IMR-90 (cell line): ENCODE results near the gene SEL1L2. TPM values are rescaled to one million over a fixed set of nuclear protein-coding genes. Genes with fewer than 3 reads are reported as not detected.

Source experiments
- ATAC-seq: fragments of 200-7000 bp; cut with Tn5 transposase; 2 replicates; pipeline ENCODE4 v1.9.1; 2020; ENCODE audit warnings: low read depth, mild to moderate bottlenecking, moderate library complexity
- BruUV-seq: library from RNA; stranded (reverse); fragments of 400-500 nt; replicated peaks from 2 replicates; lab custom pipeline; 2021; lab: Mats Ljungman, UMichigan
- CTCF ChIA-PET: fragments of 300-600 bp; formaldehyde crosslinking; extraction: SDS; loops from one replicate; lab custom pipeline; 2021; ENCODE audit warnings: antibody characterized with exemption; lab: Yijun Ruan, JAX
- POLR2A ChIA-PET: fragments of 300-600 bp; sonication (Branson Sonifier 250); formaldehyde crosslinking; loops from one replicate; lab custom pipeline; 2022; ENCODE audit warnings: antibody characterized with exemption; ENCODE audit not compliant: unreplicated experiment; lab: Charles Lee
- DNase-seq: peaks from one replicate; pipeline ENCODE4 v3.0.0; 2013
- H2AFZ ChIP-seq: replicated peaks from 2 replicates; pipeline ENCODE3; 2013; ENCODE audit warnings: low read length, mild to moderate bottlenecking; ENCODE audit not compliant: poor library complexity
- H2AK5ac ChIP-seq: 2 replicates; pipeline ENCODE4 v1.6.1; 2013; ENCODE audit warnings: low read depth, low read length, inconsistent platforms
- H2AK9ac ChIP-seq: replicated peaks from 2 replicates; pipeline ENCODE3; 2013; ENCODE audit warnings: mild to moderate bottlenecking, low read depth, low read length, moderate library complexity; ENCODE audit not compliant: poor library complexity
- H2BK120ac ChIP-seq: 2 replicates; pipeline ENCODE4 v1.6.1; 2013; ENCODE audit warnings: low read depth, low read length, inconsistent platforms
- H2BK15ac ChIP-seq: 3 replicates; pipeline ENCODE4 v1.6.1; 2013; ENCODE audit warnings: low read depth, low read length, inconsistent platforms
- H2BK20ac ChIP-seq: 2 replicates; pipeline ENCODE4 v1.6.1; 2013; ENCODE audit warnings: low read depth, mild to moderate bottlenecking, inconsistent platforms, low read length, moderate library complexity
- H2BK5ac ChIP-seq: 2 replicates; pipeline ENCODE4 v1.6.1; 2013; ENCODE audit warnings: mild to moderate bottlenecking, low read depth, low read length, inconsistent platforms; ENCODE audit not compliant: poor library complexity, severe bottlenecking
- H3K14ac ChIP-seq: replicated peaks from 2 replicates; pipeline ENCODE4 v1.6.1; 2013; ENCODE audit warnings: low read depth, low read length, inconsistent platforms
- H3K18ac ChIP-seq: 2 replicates; pipeline ENCODE4 v1.6.1; 2013; ENCODE audit warnings: low read depth, low read length, control low read depth
- H3K23ac ChIP-seq: 2 replicates; pipeline ENCODE4 v1.6.1; 2013; ENCODE audit warnings: low read depth, low read length, inconsistent platforms
- H3K27ac ChIP-seq: 2 replicates; pipeline ENCODE4 v1.5.1; 2013; ENCODE audit warnings: mild to moderate bottlenecking, control low read depth, low read length; ENCODE audit not compliant: insufficient read depth
- H3K27me3 ChIP-seq: 2 replicates; pipeline ENCODE4 v1.6.1; 2013; ENCODE audit warnings: low read length; ENCODE audit not compliant: control insufficient read depth, insufficient read depth
- H3K36me3 ChIP-seq: 2 replicates; pipeline ENCODE4 v1.6.1; 2013; ENCODE audit warnings: low read length, mixed read lengths; ENCODE audit not compliant: control insufficient read depth, insufficient read depth
- H3K4ac ChIP-seq: 2 replicates; pipeline ENCODE4 v1.6.1; 2013; ENCODE audit warnings: low read depth, low read length, inconsistent platforms
- H3K4me1 ChIP-seq: 2 replicates; pipeline ENCODE4 v1.6.1; 2013; ENCODE audit warnings: low read length, mixed read lengths; ENCODE audit not compliant: control insufficient read depth, insufficient read depth
- H3K4me2 ChIP-seq: 2 replicates; pipeline ENCODE4 v1.6.1; 2013; ENCODE audit warnings: low read depth, mild to moderate bottlenecking, control low read depth, low read length, moderate library complexity
- H3K4me3 ChIP-seq: 2 replicates; pipeline ENCODE4 v1.5.1; 2013; ENCODE audit warnings: low read depth, mild to moderate bottlenecking, control low read depth, low read length, moderate library complexity; ENCODE audit not compliant: insufficient read depth
- H3K56ac ChIP-seq: 2 replicates; pipeline ENCODE4 v1.6.1; 2013; ENCODE audit warnings: low read length, inconsistent platforms; ENCODE audit not compliant: insufficient read depth; ENCODE audit errors: extremely low read depth
- H3K79me1 ChIP-seq, 2 experiments: 2 replicates each; pipeline ENCODE4 v1.6.1; 2013; ENCODE audit warnings: low read length in 2 of 2, inconsistent platforms in 1 of 2, low read depth in 1 of 2
- H3K9ac ChIP-seq: 2 replicates; pipeline ENCODE4 v1.6.1; 2013; ENCODE audit warnings: low read depth, low read length, control low read depth
- H3K9me1 ChIP-seq: 2 replicates; pipeline ENCODE4 v1.6.1; 2013; ENCODE audit warnings: low read length, inconsistent platforms; ENCODE audit not compliant: insufficient read depth
- H3K9me3 ChIP-seq: 2 replicates; pipeline ENCODE4 v1.6.1; 2013; ENCODE audit warnings: low read length; ENCODE audit not compliant: control insufficient read depth, insufficient read depth
- H4K20me1 ChIP-seq: 2 replicates; pipeline ENCODE4 v1.6.1; 2013; ENCODE audit warnings: low read length, inconsistent platforms; ENCODE audit not compliant: insufficient read depth
- H4K5ac ChIP-seq: 2 replicates; pipeline ENCODE4 v1.6.1; 2013; ENCODE audit warnings: mild to moderate bottlenecking, low read depth, low read length, control low read depth
- H4K8ac ChIP-seq, 2 experiments: 2 replicates each; pipeline ENCODE4 v1.6.1; 2013; ENCODE audit warnings: low read depth in 2 of 2, low read length in 2 of 2, control low read depth in 1 of 2, inconsistent platforms in 1 of 2
- H4K91ac ChIP-seq: 2 replicates; pipeline ENCODE4 v1.6.1; 2013; ENCODE audit warnings: low read depth, low read length, inconsistent platforms; ENCODE audit not compliant: insufficient read depth
- BHLHE40 ChIP-seq: fragments of 150-350 bp; IDR thresholded peaks from 2 replicates; pipeline ENCODE4 v1.6.1; 2016; ENCODE audit warnings: mild to moderate bottlenecking, low read depth, low read length
- CEBPB ChIP-seq: IDR thresholded peaks from 2 replicates; pipeline ENCODE4 v1.6.1; 2012; ENCODE audit warnings: low read depth, low read length, improper control_type of control experiment
- FOS ChIP-seq: fragments of 150-350 bp; IDR thresholded peaks from 2 replicates; pipeline ENCODE4 v1.6.1; 2016; ENCODE audit warnings: low read depth, low read length
- MAFK ChIP-seq: IDR thresholded peaks from 2 replicates; pipeline ENCODE4 v1.6.1; 2012; ENCODE audit warnings: low read depth, low read length, improper control_type of control experiment
- NFE2L2 ChIP-seq: fragments of 150-350 bp; IDR thresholded peaks from 2 replicates; pipeline ENCODE4 v1.6.1; 2016; ENCODE audit warnings: low read depth, mild to moderate bottlenecking, low read length
- POLR2A ChIP-seq: IDR thresholded peaks from 2 replicates; pipeline ENCODE4 v1.6.1; 2012; ENCODE audit warnings: mild to moderate bottlenecking, low read depth, low read length
- RAD21 ChIP-seq: IDR thresholded peaks from 2 replicates; pipeline ENCODE4 v1.6.1; 2012; ENCODE audit warnings: low read length, improper control_type of control experiment
- RCOR1 ChIP-seq: IDR thresholded peaks from 2 replicates; pipeline ENCODE4 v1.6.1; 2012; ENCODE audit warnings: mild to moderate bottlenecking, low read length, improper control_type of control experiment; ENCODE audit not compliant: insufficient replicate concordance
- RFX5 ChIP-seq: IDR thresholded peaks from 2 replicates; pipeline ENCODE4 v1.8.0; 2012; ENCODE audit warnings: low read depth, mild to moderate bottlenecking, low read length, moderate library complexity
- SMC3 ChIP-seq: fragments of 150-350 bp; IDR thresholded peaks from 2 replicates; pipeline ENCODE4 v1.6.1; 2016; ENCODE audit warnings: low read depth, mild to moderate bottlenecking, antibody characterized with exemption, low read length, moderate library complexity
- WGBS, 2 experiments: methylation state at CpG; one replicate each; pipeline versions ENCODE4 v1.1.5 to v1.1.7; 2013; ENCODE audit warnings: missing lambda C conversion rate in 2 of 2; ENCODE audit not compliant: insufficient read length in 1 of 2; ENCODE audit errors: extremely low coverage in 2 of 2; 5-methylcytosine and 5-hydroxymethylcytosine counted together
- dilution Hi-C: fragments of 300-500 bp; cut with HindIII; formaldehyde crosslinking; loops from one replicate; pipeline ENCODE4 v1.14.3; 2018; ENCODE audit warnings: low sequenced_read_pairs; ENCODE audit not compliant: unreplicated experiment
- in situ Hi-C: fragments of 300-500 bp; cut with MboI; formaldehyde crosslinking; loops from 3 replicates; pipeline ENCODE4 v1.14.3; 2019; ENCODE audit warnings: low sequenced_read_pairs, inconsistent platforms, mixed read lengths
- intact Hi-C: fragments of 100-400 bp; cut with micrococcal nuclease; formaldehyde crosslinking; loops from 2 replicates; pipeline ENCODE4 v1.10.0; 2022
- polyA plus RNA-seq, 3 experiments: library from polyadenylated mRNA; depleted of rRNA; stranded (reverse); fragments of >200 nt; gene quantifications; 2 replicates each; pipeline ENCODE4 v1.2.3, GENCODE V29; 2012; ENCODE audit warnings: low replicate concordance in 1 of 3
- total RNA-seq: library from RNA; depleted of rRNA; stranded (reverse); fragments of >200 nt; gene quantifications from 2 replicates; pipeline ENCODE4 v1.2.3, GENCODE V29; 2012
- TF ChIP-seq, protein P1 (sequence below): fragments of 150-350 bp; IDR thresholded peaks from 2 replicates; pipeline ENCODE4 v1.6.1; 2017; ENCODE audit warnings: mild to moderate bottlenecking, antibody characterized with exemption, low read length, low read depth
- TF ChIP-seq, protein P2 (sequence below): fragments of 150-350 bp; IDR thresholded peaks from 2 replicates; pipeline ENCODE4 v1.6.1; 2016; ENCODE audit warnings: low read depth, mild to moderate bottlenecking, low read length, moderate library complexity, borderline replicate concordance

Gene SEL1L2
- total and polyA plus RNA-seq, 2 of the 4 experiments (the other 2 are of a cell fraction) = not detected

DNA sequence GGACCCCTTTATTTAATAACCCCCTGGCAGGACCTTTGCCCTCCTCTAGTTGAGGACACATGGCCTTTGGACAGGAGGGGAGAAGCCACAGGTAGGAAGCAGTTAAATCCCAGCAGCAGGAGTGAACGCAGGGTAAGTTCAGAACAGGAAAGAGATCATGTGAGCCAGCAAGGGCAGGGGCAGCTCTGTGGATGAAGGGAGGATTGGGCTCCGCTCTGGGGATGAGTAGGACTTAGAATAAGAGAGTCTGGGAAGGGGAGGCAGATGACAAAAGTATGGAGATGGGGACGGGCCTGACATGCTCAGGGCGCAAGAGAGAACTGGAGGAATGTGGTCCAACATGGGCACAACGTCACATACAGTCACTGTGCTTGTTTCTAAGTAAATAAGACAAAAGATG lies 116.6 kb downstream of the SEL1L2 start:
- ChIA-PET POLR2A (no interaction called here), CTCF (no interaction called here)
- Histone ChIP-seq H3K27ac (no peak overlapping the region), H3K4me2 (no peak overlapping the region), H4K20me1 (no peaks in the 10 kb centered on the region), H4K8ac (no peak overlapping the region), H2BK5ac (no peak overlapping the region), H3K27me3 (no peaks in the 10 kb centered on the region), H3K9me1 (no peaks in the 10 kb centered on the region), H3K9me3 (no peaks in the 10 kb centered on the region; the same call in 1 of the 2 replicates), H3K4me3 (no peak overlapping the region), H2BK20ac (no peak overlapping the region), H3K4ac (no peak overlapping the region), H3K36me3 (no peaks in the 10 kb centered on the region), H3K79me1 (no peaks in the 10 kb centered on the region), H2AK5ac (no peak overlapping the region), H3K9ac (no peak overlapping the region), H2AFZ (no peak overlapping the region), H2AK9ac (peak overlapping the region; percentile 70), H3K18ac (no peak overlapping the region), H3K4me1 (no peaks in the 10 kb centered on the region), H3K23ac (no peak overlapping the region), H4K91ac (no peak overlapping the region), H4K5ac (no peak overlapping the region), H3K56ac (no peak overlapping the region), H3K14ac (no peak overlapping the region), H2BK15ac (no peak overlapping the region), H2BK120ac (no peak overlapping the region)
- no TSS peak for BruUV-seq
- DNase-seq (no peak), ATAC-seq (no peak)
- intact Hi-C loops = no loop called here
- 11% methylated on average over 1 of the region's 5 CpGs; no CpG with 5 or more reads in 1 of the 2 experiments for WGBS, 2 experiments
- in situ Hi-C loops = no loop called here
- dilution Hi-C loops = no loop called here
- TF ChIP-seq CEBPB (no peak), NFE2L2 (no peak), BHLHE40 (no peak), RFX5 (no peak), RAD21 (no peak), SMC3 (no peak), POLR2A (no peak), RCOR1 (no peak), FOS (no peak), MAFK (no peak)
- TF ChIP-seq, protein P1, sequence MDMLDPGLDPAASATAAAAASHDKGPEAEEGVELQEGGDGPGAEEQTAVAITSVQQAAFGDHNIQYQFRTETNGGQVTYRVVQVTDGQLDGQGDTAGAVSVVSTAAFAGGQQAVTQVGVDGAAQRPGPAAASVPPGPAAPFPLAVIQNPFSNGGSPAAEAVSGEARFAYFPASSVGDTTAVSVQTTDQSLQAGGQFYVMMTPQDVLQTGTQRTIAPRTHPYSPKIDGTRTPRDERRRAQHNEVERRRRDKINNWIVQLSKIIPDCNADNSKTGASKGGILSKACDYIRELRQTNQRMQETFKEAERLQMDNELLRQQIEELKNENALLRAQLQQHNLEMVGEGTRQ = no peak
- TF ChIP-seq, protein P2, sequence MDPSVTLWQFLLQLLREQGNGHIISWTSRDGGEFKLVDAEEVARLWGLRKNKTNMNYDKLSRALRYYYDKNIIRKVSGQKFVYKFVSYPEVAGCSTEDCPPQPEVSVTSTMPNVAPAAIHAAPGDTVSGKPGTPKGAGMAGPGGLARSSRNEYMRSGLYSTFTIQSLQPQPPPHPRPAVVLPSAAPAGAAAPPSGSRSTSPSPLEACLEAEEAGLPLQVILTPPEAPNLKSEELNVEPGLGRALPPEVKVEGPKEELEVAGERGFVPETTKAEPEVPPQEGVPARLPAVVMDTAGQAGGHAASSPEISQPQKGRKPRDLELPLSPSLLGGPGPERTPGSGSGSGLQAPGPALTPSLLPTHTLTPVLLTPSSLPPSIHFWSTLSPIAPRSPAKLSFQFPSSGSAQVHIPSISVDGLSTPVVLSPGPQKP = no peak
